ELF-1 (cell line): ENCODE results near the gene PRKAR1A.
A peak's percentile ranks its signal among the peaks of the same experiment; 100 is the strongest.
"Not testable (repeated sequence)": the region's sequence is repeated elsewhere in the genome, so short reads cannot be mapped to it uniquely, and the experiment has no call there.

ENCODE experiments used
- DNase-seq: peaks from one replicate; pipeline ENCODE4 v3.0.0-alpha.2; 2016; ENCODE audit warnings: low read depth, low spot score

The PRKAR1A gene

GRCh38 chr17:68511254-68511670, 968 bp upstream of the PRKAR1A start:
- no peak for DNase-seq

- peak; percentile 87 for DNase-seq
Observed at GRCh38 chr17:68511671-68512246, 471 bp upstream of the PRKAR1A start.

- DNase-seq, result peak; percentile 61
Observed at GRCh38 chr17:68512960-68513474, 787 bp downstream of the PRKAR1A start.

DNA sequence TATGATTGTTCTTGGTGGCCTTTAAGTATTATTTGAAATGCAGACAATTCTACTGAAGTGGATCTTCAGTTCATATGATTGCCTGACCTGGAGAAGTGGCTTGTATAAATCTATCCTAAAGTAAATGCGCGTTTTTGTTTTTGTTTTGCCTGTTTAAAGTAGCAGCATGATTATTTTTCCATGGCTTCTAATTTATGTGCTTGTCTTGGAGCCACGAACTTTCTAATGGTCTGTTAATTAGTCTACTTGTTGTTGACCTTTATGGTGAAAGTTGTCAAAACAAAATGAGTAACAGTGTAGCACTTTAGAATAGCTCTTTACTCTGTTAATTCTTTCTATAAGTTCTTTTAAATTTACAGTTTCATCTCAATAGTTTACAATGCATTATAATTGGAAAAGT, 1.7 kb downstream of the PRKAR1A start:
- DNase-seq, result no peak

GRCh38 chr17:68514831-68515635, 2.8 kb downstream of the PRKAR1A start:
- DNase-seq, result no peak

GRCh38 chr17:68516732-68517131, 4.5 kb downstream of the PRKAR1A start:
- DNase-seq, result no peak

GRCh38 chr17:68517605-68518004, 5.4 kb downstream of the PRKAR1A start:
- not testable (repeated sequence) for DNase-seq

GRCh38 chr17:68518063-68518815, 6.0 kb downstream of the PRKAR1A start:
- DNase-seq, result peak; percentile 18

DNA sequence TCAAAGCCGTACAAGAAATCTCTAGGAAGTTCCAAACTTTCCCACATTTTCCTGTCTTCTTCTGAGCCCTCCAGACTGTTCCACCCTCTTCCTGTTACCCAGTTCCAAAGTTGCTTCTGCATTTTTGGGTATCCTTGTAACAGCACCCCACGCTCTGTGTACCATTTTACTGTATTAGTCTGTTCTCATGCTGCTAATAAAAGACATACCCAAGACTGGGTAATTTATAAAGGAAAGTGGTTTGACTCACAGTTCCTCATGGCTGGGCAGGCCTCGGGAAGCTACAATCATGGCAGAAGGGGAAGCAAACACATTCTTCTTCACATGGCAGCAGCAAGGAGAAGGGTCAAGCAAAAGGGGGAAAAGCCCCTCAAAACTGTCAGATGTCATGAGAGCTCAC, 6.8 kb downstream of the PRKAR1A start:
- DNase-seq, result not testable (repeated sequence)

DNA sequence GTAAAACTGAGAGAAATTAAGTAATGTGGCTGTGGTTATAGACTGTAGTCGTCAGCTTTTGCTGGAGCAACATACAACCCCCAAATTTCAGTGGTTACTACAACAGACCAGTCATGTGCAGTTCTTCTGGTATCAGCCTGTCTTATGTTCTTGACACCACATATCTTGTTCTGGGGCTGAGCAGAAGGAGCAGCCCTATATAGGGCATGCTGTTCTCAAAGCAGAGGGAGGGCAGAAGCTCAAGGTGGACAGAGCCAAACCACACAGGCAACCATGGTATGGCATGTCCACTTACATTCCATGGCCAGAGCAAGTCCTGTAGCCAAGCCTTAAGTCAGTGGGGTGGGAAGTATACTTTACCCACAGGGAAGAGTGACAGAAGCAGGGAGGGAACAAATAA, 7.7 kb downstream of the PRKAR1A start:
- no peak for DNase-seq

- no peak for DNase-seq
Observed at GRCh38 chr17:68522266-68522665, 10.0 kb downstream of the PRKAR1A start.

- no peak for DNase-seq
Observed at GRCh38 chr17:68526548-68526947, 14.3 kb downstream of the PRKAR1A start.

- DNase-seq, result no peak
Observed at GRCh38 chr17:68527314-68527713, 15.1 kb downstream of the PRKAR1A start.

- no peak for DNase-seq
Observed at GRCh38 chr17:68531252-68531651, 19.0 kb downstream of the PRKAR1A start.

- DNase-seq, result no peak
Observed at GRCh38 chr17:68532826-68533225, 20.6 kb downstream of the PRKAR1A start.

- no peak for DNase-seq
Observed at GRCh38 chr17:68533887-68534694, 21.9 kb downstream of the PRKAR1A start.

GRCh38 chr17:68534695-68535088, 22.5 kb downstream of the PRKAR1A start:
- no peak for DNase-seq

GRCh38 chr17:68535922-68536321, 23.7 kb downstream of the PRKAR1A start:
- no peak for DNase-seq

- peak; percentile 61 for DNase-seq
Observed at GRCh38 chr17:68539548-68540467, 27.6 kb downstream of the PRKAR1A start.

DNA sequence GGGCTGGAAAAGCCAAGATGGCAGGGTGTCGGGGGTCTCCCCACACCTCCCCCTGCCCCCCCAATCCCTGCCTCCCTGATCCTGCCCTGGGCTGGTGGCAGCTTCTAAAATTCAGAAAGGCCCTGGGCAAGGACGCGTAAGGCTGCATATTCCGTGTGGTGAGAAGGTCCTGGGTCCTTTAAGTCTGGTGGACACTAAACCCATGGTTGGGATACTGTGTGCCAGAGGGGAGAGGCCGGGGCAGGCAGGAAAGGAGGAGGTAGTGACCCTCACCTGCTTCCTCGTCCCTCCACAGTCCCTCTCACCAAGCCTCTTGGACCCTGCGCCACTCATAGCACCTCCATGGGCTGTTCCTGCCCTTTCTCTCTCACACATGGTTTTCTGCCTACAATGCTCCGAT, 28.8 kb downstream of the PRKAR1A start:
- DNase-seq, result no peak
